ENCODE results near the gene POPDC3.
"Not testable (repeated sequence)": the region's sequence is repeated elsewhere in the genome, so short reads cannot be mapped to it uniquely, and the experiment has no call there.

The POPDC3 gene

DNA sequence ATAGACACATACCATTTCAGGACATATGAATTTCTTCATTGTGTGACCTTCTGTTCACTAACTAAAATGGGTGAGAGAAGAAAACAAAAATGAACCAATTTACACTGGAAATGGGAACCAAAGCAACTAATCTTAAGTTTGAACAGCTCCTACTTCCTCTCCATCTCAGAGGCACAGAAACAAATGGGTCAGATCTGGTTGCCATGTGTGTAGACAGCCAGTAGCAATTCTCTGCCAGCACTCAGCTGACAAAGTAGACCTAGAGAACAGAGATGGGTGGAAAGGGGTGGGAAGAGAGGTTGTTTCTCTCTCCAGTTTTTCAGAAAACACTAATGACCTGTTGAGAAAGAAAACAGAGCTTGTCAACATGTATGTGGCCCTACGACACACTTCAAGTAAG is 14.3 kb upstream of the POPDC3 start:
- DNase-seq, result no peak

DNA sequence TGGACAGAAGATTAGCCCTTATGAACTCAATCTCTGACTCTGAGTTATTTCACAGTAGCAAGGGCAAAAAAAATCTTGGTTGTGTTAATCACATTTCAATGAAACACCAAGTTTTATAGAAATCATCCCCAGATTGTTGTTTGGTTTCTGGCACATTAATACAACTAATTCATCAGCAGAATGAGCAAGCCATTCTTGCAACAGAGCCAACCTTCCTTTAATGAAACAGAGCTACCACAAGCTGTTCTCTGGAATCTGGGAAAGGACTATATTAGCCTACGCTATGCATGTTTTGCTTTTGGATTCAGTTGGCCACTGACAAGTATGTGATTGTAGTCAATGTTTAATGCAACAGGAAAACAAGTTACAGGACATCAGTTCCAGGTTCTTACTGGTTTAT is 13.8 kb upstream of the POPDC3 start:
- no peak for DNase-seq

DNA sequence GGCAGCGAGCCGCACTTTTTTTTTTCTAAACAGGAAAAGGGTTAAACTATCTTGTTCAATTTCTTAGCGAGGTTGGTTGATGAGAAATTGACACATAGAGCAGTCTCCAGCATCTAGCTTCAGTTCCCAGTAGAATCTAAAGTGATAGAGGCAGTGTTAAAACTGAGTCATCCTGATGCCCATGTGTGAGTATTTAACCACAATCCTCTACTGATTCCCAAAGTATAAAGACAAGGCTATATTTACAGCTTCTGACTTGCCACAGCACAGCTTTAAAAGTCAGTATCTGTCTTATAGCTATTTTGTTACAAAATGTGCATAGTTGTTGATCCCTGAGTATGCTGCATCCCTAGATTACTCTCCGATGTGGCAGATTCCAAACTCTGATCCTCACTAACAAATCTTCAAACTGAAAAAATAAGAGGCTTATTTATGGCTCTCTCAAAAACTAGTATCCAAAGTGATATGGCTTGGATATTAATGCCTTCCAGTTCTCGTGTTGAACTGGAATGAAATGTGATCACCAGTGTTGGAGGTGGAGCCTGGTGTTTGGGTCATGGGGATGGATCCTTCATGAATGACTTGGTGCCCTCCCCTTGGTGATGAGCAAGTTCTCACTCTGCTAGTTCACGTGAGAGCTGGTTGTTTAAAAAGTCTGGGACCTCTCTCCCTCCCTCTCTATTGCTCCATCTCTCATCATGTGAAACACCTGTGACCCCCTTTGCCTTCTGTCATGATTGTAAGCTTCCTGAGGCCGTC is 13.1 kb upstream of the POPDC3 start:
- DNase-seq, result no peak

DNA sequence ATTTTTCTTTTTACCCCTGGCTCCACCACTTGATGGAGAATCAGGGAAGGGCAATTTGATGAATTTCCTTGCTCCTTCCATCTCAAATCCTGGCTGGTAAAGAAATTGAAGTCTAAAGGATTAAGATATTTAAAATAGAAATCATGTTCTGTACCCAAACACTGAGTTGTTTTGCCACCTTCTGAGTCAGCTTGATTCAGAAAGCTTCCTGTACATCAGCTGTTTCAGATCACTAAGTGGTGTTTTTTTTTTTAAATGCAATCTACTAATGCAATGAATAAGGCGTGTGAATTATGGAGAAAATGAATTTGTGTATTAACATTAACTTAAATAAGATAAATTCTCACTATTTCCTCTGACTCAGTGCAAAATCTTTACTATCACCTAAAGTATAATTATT is 11.5 kb upstream of the POPDC3 start:
- DNase-seq, result no peak

DNA sequence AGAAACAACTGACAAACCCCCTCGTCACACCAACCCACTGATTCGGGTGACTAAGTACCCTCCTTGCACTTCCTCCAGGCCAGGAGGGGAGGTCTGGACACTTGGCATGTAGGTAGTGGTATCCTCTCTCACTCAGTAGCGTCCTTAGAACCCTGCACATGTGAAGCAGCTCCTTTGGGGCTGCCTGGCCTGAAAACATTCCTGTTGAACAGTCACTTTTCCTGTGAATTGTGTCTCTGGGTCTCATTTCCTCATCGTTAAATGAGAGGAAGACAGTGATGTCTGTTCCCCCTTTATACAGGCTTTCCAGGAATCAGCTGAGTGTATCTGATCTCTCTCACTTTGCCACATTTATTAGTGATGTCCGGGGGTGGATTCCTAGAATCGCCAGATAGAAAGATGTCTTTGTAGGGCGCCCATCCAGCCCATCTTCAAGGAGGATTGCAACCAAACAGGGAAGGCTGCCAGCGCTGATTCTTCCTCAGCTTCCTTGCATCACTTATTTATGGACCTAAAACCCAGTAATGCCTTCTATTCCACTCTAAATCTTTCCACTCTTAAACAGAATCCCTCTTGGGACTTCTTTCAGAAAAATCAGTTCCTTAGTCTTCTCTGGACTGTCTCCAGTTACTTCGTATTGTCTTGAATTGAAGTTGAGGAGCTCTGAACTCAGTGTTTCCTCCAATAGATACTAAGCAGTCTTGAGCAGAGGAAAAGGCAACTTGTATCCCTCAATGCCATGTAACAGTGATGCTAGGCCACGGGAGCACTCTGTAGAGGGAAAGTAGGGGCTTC is 9.4 kb upstream of the POPDC3 start:
- DNase-seq, result no peak

DNA sequence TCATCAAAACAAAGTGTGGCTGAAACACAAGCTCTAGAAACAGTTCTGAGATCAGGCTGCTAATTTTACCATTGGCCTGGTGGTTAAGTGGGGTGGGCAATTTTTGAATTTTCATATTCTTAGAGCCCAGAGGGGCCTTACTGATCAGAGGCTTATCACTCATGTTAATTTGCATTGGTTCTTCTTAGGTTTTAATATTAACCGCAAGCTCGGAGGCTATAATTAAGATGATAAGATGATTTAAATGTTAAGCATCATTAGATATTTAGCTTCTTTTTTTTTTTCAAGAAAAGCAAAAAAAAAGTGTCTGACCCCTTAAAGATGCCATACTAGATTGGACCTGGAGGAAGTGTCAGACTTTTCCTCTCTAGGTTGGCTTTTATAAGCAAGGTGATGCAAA is 8.4 kb upstream of the POPDC3 start:
- DNase-seq, result no peak

DNA sequence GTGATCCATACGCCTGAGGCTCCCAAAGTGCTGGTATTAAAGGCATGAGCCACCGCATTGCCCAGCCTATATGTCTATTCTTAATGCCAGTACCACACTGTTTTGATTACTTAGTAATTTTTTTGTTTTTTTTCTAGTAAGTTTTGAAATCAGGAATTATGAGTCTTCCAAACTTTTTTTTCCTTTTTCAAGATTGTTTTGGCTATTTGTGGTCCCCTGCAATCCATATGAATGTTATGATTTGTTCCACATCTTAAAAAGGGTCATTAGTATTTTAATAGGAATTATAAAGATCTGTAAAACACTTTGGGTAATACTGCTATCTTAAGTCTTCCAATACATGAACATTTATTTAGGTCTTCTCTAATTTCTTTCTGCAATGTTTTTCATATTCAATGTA is 6.8 kb upstream of the POPDC3 start:
- DNase-seq, result no peak

DNA sequence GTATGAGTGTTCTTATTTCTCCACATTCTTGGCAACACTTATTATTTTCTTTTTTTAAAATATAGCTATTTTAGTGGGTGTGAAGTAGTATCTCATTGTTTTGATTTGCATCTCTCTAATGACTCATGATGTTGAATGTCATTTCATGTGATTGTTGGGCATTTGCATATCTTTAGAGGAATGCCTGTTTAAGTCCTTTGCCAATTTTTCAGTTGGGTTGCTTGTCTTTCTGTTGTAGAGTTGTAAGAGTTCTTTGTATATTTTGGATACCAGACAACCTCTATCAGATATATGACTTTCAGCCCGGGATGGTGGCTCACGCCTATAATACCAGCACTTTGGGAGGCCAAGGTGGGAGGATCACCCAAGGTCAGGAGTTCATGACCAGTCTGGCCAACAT is 5.1 kb upstream of the POPDC3 start:
- DNase-seq, result no peak

DNA sequence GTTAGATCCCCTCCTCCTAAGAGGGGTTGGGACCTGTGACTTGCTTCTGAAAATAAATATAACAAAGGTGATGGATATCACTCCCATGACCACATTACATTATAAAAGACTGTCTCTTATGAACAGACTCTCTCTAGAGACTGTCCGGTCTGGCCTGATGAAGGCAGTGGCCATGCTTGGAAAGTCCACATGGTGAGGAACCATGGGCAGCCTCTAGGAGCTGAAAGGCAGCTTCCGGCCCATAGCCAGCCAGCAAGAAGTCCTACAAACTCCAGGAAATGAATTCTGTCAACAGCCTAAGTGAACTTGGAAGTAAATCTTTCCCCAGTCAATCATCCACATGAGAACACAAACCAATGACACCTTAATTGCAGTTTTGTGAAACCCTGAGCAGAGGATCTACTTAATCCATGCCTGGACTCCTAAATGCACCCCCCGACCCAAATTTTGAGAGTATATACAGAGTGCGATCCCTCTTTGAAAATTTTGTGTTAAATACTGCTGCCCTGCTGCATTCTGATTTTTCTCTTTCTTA is 2.2 kb upstream of the POPDC3 start:
- no peak for DNase-seq

DNA sequence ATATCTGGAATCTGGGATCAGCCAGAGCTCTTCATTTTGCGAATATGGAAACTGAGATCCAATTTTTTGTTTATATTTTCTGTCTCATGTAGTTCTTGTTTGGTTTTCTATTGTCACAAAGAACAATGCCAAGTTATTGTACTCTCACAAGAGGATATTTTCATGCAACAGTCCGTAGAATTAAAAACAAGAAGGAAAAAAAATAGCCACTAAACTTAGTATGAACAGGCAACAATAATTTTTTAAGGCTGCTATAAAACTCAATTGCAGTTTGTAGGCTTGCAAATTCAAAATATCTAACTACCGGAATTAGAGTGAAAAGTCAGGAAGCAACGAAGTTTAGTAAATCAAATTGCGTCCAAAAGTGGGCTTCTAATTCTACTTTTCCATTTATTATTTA is 1.2 kb downstream of the POPDC3 start:
- DNase-seq, result no peak

DNA sequence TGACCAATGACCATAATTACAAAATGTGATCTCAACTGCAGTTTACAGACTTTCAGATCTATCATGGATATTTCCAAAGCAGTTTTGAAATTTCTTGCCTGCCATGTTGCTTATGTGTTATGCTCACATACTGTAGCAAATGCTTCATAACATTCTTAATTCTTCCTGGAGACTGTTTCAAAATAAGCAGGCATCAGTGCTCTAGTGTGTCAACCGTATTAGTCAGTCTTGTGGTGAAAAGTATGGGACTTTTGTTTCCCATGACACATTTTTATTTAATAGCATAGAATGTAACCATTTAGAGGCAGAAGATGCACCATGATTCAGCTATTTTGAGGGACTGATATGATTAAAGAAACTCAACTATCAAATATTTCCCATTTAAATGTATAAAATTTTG is 1.7 kb downstream of the POPDC3 start:
- DNase-seq, result no peak

DNA sequence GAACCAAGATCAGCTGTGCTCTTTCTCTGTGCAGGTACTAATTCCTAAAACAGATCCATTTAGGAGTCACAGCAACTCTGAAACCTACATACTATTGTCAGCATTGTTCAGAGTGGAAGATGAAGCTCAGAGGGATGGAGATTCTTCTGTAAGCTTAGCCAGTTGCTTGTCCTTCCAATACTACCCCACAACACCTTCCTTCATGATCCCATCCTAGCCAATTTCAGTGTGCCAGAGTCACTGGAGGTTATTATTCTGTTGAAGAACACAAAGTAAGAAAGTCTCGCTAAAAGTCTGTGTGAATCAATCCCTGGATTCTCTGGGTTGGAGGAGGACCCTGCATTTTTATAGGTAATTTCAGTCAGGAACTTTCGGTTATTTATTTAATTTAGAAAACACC is 2.3 kb downstream of the POPDC3 start:
- DNase-seq, result no peak

DNA sequence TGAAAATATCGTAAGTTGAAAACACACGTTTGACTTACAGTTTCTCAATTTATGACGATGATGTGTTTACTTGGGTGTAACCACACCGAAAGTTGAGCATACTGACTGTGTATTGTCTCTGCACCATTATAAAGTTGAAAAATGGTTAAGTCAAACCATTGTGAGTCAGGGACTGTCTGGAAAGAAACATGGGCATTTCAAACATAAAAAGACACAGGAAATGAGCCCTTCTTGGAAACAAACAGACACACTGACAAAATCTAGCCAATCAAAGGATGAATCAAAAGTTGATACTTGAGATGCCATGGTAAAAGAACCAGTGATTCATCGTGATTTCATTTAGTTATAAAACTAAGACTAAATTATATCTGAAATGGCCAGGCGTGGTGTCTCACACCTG is 5.3 kb downstream of the POPDC3 start:
- DNase-seq, result no peak

DNA sequence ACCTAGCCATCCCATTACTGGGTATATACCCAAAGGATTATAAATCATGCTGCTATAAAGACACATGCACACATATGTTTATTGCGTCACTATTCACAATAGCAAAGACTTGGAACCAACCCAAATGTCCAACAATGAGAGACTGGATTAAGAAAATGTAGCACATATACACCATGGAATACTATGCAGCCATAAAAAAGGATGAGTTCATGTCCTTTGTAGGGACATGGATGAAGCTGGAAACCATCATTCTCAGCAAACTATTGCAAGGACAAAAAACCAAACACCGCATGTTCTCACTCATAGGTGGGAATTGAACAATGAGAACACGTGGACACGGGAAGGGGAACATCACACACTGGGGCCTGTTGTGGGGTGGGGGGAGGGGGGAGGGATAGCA is 7.3 kb downstream of the POPDC3 start:
- not testable (repeated sequence) for DNase-seq

DNA sequence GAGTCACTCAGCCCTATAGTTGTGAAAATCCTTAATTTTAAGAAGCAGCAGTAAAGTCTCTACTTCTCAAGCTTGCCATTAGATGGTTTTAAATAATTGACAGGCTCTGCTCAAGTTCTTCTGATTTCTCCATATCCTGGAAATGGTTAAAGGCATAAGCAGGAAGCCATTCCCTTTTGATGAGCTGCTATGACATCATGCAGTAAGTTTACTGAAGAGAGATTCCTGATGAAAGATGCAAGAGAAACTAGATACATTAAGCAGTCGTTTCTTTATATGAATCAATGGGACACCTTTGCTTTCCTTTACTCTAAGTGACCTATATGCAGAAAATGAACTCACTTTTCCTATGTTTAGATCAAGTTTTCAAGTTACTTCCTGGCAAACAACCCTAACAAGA is 9.8 kb downstream of the POPDC3 start:
- no peak for DNase-seq

DNA sequence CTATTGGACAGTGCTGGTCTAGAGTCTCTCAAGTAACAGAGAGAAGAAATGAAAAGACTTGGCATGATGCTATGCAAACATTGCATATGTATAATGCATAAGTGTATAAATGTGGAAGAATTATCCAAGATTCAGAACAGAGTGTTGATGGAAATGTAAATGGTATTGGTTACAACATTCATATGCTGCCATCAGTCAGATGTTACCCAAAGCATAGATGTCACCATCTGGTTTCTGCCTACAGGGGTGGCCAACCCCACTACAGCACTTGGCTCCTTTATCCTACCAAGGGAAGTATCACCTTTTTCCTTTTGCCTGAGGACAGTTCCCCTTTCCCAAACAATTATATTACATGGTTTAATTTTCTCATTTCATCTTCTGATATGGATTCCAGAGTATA is 11.9 kb downstream of the POPDC3 start:
- no peak for DNase-seq

DNA sequence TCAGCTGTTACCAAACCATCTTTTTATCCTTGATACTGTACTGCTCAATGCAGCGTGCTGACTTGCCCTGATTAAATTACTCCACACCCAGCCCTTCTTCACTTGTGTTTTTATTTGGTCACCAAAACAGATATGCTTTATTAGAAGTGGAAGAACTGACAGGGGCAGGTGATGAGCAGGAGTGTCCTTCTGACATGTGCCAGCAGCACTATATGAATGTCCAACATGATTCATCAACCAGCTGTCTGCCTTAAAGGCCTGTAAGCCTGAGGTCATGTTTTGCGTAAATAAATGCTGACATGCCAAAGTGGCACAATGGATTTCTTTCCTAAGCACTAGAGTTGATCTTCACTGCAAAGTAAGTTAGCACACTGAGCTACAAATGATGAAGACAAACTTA is 15.4 kb downstream of the POPDC3 start:
- no peak for DNase-seq

DNA sequence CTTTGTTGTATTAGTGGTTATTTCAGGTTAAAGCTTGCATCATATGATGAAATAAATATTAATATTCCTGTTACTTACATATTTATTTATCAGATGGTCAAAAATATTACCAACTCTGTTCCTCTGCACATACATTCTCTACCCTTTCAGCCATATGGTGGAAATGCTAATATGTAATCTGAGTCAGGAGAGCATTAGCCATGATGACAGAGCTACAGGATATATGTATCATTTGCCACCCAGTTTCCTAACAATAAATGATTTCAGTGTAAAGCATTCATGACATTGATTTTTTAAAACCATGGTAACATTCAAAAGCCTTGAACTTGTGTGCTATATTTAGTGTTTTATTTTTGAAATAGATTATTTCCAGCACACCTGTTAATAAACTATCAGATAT is 16.6 kb downstream of the POPDC3 start:
- no peak for DNase-seq

DNA sequence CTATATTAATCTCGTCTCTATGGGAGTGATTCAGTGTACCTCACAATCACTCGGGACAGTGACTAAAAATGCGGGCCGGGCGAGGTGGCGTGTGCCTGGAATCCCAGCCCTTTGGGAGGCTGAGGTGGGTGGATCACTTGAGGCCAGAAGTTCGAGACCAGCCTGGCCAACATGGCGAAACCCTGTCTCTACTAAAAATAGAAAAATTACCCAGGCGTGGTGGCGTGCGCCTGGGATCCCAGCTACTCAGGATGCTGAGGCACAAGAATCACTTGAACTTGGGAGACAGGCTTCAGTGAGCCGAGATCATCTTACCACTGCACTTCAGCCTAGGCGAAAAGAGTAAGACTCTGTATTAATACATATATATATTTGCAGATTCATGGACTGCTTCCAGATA is 17.4 kb downstream of the POPDC3 start:
- DNase-seq, result no peak

DNA sequence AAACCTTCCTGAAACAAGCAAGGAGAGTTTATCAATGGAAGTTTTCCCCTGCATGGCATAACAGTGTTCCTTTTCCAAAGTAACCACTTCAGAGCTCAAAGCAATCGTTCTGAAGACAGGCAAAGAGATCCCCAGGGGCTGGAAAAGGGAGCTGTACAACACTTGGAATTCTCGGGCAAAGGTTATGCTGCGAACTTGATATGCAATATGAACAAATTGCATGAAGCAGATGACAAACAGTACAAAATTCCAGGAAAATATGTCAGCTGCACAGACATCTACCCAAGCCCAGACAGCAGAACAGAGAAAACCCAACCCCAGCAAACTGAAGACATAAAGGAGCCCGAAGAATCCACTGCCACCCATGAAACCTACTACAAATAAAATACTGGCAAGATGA is 18.4 kb downstream of the POPDC3 start:
- no peak for DNase-seq

DNA sequence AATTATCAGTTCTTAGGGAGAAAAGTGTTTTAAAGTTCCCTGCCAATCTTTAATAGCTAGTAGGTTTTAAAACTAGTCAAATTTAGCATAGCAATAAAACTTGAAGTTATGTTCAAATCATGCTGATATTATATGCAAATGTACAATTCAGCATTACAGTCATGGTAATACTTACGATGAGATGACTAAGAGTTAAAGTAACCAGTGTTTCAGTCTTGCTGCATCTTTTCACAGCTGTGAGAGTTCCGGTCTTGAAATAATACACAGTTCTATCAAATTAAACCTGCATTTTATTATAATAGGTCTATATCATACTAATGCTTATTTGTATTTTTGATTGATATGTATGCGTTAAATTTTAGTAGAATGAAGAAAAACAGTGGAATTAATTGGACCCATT is 26.1 kb downstream of the POPDC3 start:
- no peak for DNase-seq

DNA sequence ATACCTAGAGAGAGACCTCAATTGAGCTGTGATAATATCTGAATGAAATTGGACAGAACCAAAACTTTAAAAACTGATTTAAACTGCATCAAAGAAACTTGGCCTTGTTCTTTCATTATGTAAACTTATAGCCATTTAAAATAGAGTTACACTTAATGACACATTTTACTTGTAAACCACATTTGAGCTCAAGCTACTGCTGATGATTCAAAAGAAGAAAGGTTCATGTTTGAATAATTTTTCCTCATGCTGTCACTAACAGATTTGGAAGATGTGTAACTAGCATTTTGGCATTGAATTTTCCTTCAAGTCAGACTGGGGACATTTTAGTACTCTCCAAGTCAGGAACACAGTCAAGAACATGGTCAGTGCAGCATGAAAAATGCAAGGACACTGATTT is 26.9 kb downstream of the POPDC3 start:
- no peak for DNase-seq

DNA sequence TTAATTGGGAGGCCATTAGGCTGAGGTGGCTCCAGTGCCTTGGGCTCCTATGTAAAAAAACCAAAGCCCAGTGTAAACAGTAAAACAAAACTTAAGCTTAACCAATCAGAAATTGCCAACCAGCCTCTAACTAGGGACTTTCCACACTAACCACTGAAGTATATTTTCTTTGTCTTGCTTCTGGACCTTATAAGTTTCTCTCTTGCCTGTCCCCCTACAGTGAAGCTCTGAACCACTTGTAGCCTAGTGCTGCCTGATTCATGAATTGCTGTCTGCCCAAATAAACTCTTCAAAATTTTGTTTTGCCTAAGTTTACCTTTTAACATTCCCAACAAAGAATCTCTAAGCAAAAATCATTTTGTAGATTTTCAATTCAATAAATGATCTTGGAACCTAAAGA is 28.2 kb downstream of the POPDC3 start:
- no peak for DNase-seq

DNA sequence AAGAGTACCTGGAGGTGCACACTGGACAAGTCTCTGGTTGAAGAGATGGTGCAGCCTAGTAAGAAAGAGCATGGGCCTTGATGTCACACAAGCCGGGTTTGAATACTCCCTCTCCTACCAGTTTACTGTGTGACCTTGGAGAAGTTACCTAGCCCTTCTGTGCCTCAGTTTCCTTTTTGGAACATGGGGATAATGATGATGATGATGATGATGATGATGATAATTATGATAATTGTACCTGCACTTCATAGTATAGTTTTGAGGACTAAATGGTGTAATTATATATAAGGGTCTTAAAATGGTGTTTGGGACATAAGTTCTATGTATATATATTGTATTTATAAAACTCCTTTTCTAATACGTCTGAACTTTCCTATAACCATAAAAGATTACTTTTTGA is 41.7 kb downstream of the POPDC3 start:
- no peak for DNase-seq

DNA sequence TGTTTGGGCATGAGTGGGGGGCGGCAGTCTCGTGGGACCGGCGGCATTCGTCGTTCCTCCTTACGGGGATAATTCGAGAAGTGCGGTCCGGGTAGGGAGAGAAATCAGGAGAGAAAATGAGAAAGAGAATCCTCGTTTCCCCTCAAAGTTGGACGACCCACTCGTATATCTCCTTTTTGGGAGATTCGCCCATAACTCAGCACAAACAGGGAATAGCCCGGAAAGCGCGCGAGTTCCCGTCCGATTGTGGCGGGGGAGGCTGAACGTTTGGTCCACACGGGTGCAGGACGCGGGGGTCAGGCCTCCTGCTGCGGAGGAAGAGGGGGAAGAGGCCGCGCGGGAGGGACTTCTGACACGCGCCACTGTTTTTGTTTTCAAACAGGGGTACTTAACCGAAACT is 42.4 kb downstream of the POPDC3 start:
- DNase-seq, result no peak

Data from CD4-positive, alpha-beta T cell treated with Interleukin-12 subunit alpha and Interleukin-12 subunit beta, for 1 hour (primary cell).